Measurements from ENCODE around the gene COPS9. TPM values are rescaled to one million over a fixed set of nuclear protein-coding genes. Genes with fewer than 3 reads are reported as not detected.

COPS9 gene
- total RNA-seq, 4 donors from 2014 or later = 13.1 to 124 (median 72.1) TPM

GRCh38 chr2:240139011-240139441 lies 2.9 kb upstream of the COPS9 start:
- in situ Hi-C loops (cut with MboI; ENCODE audit: low pct_ligation_motif_present in 1 of 4, low pct_unique_long_range_greater_than_20kb in 1 of 4, low sequenced_read_pairs in 3 of 4) (loop anchor here in 1 of 4 donors (10.0 kb wide), 1 partner anchor 74 kb away; no protein-coding TSS in a partner anchor), intact Hi-C loops (cut with DNase I; ENCODE audit: low total_unique reads) (no loop called here)
- H3K27ac ChIP-seq = no peak overlapping the region
- H3K4me1 ChIP-seq = peaks cover 7 to 25% (median 12%) of the 10 kb centered on the region in 4 donors
- WGBS, 2 donors (ENCODE audit: low coverage in 1 of 2) = 86 to 92% methylated on average over 3 to 15 of the region's 15 CpGs
- no peak overlapping the region for H3K4me3 ChIP-seq
- no peak for DNase-seq
- TF ChIP-seq EP300 (IDR thresholded peaks at IDR 0.05; ENCODE audit: low read depth) (no peak), POLR2AphosphoS5 (IDR thresholded peaks at IDR 0.05) (no peak), CTCF (IDR thresholded peaks at IDR 0.05) (no peak), POLR2A (IDR thresholded peaks at IDR 0.05) (no peak)
- H3K9me3 ChIP-seq = no peaks in the 10 kb centered on the region
- H3K27me3 ChIP-seq = no peaks in the 10 kb centered on the region
- H3K36me3 ChIP-seq = no peaks in the 10 kb centered on the region

DNA sequence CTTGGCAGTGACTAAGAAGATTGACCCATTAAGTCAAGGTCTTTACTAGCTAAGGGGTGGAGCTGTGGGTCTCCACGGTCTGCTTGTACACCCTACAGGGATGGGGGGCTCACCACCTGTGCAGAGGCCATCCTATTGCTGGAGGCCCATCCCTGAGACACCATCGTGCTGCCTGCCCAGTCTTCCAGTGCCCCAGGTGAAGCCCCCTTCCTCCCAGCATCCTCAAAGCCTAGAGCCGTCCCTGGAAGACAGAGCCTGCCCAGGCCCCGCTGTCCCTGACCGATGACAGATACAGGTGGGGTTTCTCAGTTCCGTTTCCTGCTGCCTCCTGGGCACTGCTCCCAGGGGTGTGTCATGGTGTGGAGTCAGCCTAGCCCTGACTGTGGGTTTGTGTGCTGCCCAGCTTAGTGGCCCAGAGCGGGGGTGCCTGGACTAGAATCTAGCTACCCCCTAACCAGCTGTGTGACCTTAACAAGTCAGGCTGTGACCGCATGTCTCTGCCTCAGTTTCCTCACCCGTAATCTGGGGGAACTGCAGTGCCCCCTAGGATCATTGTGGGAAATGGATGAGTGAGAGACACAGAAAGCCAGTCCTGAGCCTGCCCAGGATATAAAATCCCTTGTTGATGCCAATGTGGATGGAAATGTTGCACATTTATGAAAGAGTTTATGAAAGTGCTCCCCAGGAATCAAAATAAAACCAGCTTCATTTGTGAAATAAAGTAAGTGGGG lies 2.3 kb upstream of the COPS9 start:
- H3K4me1 ChIP-seq = peaks cover 7 to 22% (median 12%) of the 10 kb centered on the region in 4 donors
- in situ Hi-C loops (cut with MboI; ENCODE audit: low pct_ligation_motif_present in 1 of 4, low pct_unique_long_range_greater_than_20kb in 1 of 4, low sequenced_read_pairs in 3 of 4) (loop anchor here in 1 of 4 donors (10.0 kb wide), 1 partner anchor 74 kb away; no protein-coding TSS in a partner anchor), intact Hi-C loops (cut with DNase I; ENCODE audit: low total_unique reads) (no loop called here)
- no peaks in the 10 kb centered on the region for H3K36me3 ChIP-seq
- H3K27me3 ChIP-seq = no peaks in the 10 kb centered on the region
- no peak overlapping the region for H3K27ac ChIP-seq
- DNase-seq = no peak
- TF ChIP-seq POLR2A (IDR thresholded peaks at IDR 0.05) (no peak), EP300 (IDR thresholded peaks at IDR 0.05; ENCODE audit: low read depth) (no peak), POLR2AphosphoS5 (IDR thresholded peaks at IDR 0.05) (no peak), CTCF (IDR thresholded peaks at IDR 0.05) (no peak)
- no peaks in the 10 kb centered on the region for H3K9me3 ChIP-seq
- 71% methylated on average over 9 of the region's 9 CpGs; no CpG with 5 or more reads in 1 of the 2 donors for WGBS, 2 donors (ENCODE audit: low coverage in 1 of 2)
- H3K4me3 ChIP-seq = no peak overlapping the region

DNA sequence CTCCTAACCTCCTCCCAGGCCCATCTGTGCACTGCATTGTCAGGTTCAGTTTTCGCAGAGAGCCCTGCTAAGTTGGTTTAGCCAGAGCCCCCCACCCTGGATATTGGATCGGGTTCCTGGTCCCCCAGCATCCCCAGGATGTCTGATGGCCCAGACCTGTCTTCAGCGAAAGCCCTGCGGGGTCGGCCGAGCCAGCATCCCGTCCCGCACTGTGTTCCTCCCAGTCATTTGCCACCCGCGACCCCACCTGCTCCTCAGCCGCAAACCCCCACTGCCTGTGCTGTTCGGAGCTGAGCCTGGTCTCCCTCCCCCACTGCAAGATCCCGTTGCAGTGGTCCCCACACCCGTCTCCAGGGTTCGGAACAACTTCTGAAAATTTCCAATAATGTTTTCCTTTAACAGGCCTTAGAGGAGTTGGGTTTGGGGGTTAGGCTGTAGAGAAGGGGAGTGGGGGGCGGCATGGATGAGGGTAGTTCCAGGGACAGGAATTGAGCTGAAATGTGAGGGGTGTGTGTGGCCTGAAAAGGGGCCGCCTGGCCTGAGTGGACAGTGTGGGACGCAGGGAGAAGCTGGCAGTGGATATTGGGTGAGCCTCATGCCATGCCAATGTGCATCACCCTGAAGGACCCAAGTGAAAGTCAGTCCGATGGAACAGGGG lies 1.6 kb upstream of the COPS9 start:
- intact Hi-C loops (cut with DNase I; ENCODE audit: low total_unique reads) = no loop called here
- in situ Hi-C loops (cut with MboI; ENCODE audit: low pct_ligation_motif_present in 1 of 4, low pct_unique_long_range_greater_than_20kb in 1 of 4, low sequenced_read_pairs in 3 of 4) = loop anchor here in 1 of 4 donors (10.0 kb wide), 1 partner anchor 73 kb away; no protein-coding TSS in a partner anchor
- H3K9me3 ChIP-seq = no peaks in the 10 kb centered on the region

More for the DNA sequence above, 1.6 kb upstream of the COPS9 start:
- DNase-seq = no peak
- no peak overlapping the region for H3K4me3 ChIP-seq
- 80 to 92% methylated on average over 3 to 19 of the region's 19 CpGs for WGBS, 2 donors (ENCODE audit: low coverage in 1 of 2)
- H3K4me1 ChIP-seq = peaks cover 7 to 22% (median 12%) of the 10 kb centered on the region in 4 donors
- H3K27ac ChIP-seq = no peak overlapping the region
- TF ChIP-seq POLR2AphosphoS5 (IDR thresholded peaks at IDR 0.05) (no peak), EP300 (IDR thresholded peaks at IDR 0.05; ENCODE audit: low read depth) (no peak), POLR2A (IDR thresholded peaks at IDR 0.05) (no peak), CTCF (IDR thresholded peaks at IDR 0.05) (no peak)
- H3K27me3 ChIP-seq = no peaks in the 10 kb centered on the region
- H3K36me3 ChIP-seq = no peaks in the 10 kb centered on the region

All from transverse colon (tissue), 4 donors.